ENCODE measurements around the gene CLEC16A.
"Not testable (repeated sequence)": the region's sequence is repeated elsewhere in the genome, so short reads cannot be mapped to it uniquely, and the experiment has no call there.

The CLEC16A gene

GRCh38 chr16:11212798-11213196 lies 268.4 kb downstream of the CLEC16A start:
- TF ChIP-seq, protein P1, sequence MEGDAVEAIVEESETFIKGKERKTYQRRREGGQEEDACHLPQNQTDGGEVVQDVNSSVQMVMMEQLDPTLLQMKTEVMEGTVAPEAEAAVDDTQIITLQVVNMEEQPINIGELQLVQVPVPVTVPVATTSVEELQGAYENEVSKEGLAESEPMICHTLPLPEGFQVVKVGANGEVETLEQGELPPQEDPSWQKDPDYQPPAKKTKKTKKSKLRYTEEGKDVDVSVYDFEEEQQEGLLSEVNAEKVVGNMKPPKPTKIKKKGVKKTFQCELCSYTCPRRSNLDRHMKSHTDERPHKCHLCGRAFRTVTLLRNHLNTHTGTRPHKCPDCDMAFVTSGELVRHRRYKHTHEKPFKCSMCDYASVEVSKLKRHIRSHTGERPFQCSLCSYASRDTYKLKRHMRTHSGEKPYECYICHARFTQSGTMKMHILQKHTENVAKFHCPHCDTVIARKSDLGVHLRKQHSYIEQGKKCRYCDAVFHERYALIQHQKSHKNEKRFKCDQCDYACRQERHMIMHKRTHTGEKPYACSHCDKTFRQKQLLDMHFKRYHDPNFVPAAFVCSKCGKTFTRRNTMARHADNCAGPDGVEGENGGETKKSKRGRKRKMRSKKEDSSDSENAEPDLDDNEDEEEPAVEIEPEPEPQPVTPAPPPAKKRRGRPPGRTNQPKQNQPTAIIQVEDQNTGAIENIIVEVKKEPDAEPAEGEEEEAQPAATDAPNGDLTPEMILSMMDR (conservative IDR thresholded peaks at IDR 0.05): no peak
- H3K27ac ChIP-seq: no peak overlapping the region

- no peak overlapping the region for H3K27ac ChIP-seq
- TF ChIP-seq, protein P1 (conservative IDR thresholded peaks at IDR 0.05): no peak
Measured at GRCh38 chr16:11213373-11213772, 269.0 kb downstream of the CLEC16A start.

- H3K27ac ChIP-seq: no peak overlapping the region
- TF ChIP-seq, protein P1 (conservative IDR thresholded peaks at IDR 0.05): no peak
Measured at GRCh38 chr16:11213799-11214198, 269.4 kb downstream of the CLEC16A start.

GRCh38 chr16:11215935-11216556 lies 271.7 kb downstream of the CLEC16A start:
- TF ChIP-seq, protein P1 (conservative IDR thresholded peaks at IDR 0.05): no peak
- H3K27ac ChIP-seq: no peak overlapping the region

- no peak overlapping the region for H3K27ac ChIP-seq
- TF ChIP-seq, protein P1 (conservative IDR thresholded peaks at IDR 0.05): no peak
Measured at GRCh38 chr16:11217651-11218603, 273.6 kb downstream of the CLEC16A start.

GRCh38 chr16:11218604-11218962 lies 274.2 kb downstream of the CLEC16A start:
- no peak overlapping the region for H3K27ac ChIP-seq
- TF ChIP-seq, protein P1 (conservative IDR thresholded peaks at IDR 0.05): no peak

GRCh38 chr16:11219178-11219577 lies 274.8 kb downstream of the CLEC16A start:
- TF ChIP-seq, protein P1 (conservative IDR thresholded peaks at IDR 0.05): no peak
- no peak overlapping the region for H3K27ac ChIP-seq

- not testable (repeated sequence) for H3K27ac ChIP-seq
Measured at GRCh38 chr16:11220507-11220906, 276.1 kb downstream of the CLEC16A start.
